Mammary epithelial cell (primary cell): ENCODE results near the gene GTF2H1.

ENCODE experiments used
- EZH2 ChIP-seq: IDR thresholded peaks from 2 replicates; pipeline ENCODE4 v1.6.1; 2012; ENCODE audit warnings: low read length, inconsistent platforms, borderline replicate concordance
- TF ChIP-seq, protein P1 (sequence below), 2 donors: IDR thresholded peaks in 1 of 2; conservative IDR thresholded peaks in 1 of 2; 2 replicates each; pipeline ENCODE4 v1.5.1; 2011 to 2012; ENCODE audit warnings: inconsistent platforms in 2 of 2, low read length in 2 of 2, mild to moderate bottlenecking in 2 of 2, control low read depth in 1 of 2, low read depth in 1 of 2; ENCODE audit not compliant: insufficient read depth in 1 of 2; ENCODE audit errors: extremely low read depth in 1 of 2

GRCh38 chr11:18288911-18289310, 33.5 kb upstream of the GTF2H1 start:
- TF ChIP-seq, protein P1, sequence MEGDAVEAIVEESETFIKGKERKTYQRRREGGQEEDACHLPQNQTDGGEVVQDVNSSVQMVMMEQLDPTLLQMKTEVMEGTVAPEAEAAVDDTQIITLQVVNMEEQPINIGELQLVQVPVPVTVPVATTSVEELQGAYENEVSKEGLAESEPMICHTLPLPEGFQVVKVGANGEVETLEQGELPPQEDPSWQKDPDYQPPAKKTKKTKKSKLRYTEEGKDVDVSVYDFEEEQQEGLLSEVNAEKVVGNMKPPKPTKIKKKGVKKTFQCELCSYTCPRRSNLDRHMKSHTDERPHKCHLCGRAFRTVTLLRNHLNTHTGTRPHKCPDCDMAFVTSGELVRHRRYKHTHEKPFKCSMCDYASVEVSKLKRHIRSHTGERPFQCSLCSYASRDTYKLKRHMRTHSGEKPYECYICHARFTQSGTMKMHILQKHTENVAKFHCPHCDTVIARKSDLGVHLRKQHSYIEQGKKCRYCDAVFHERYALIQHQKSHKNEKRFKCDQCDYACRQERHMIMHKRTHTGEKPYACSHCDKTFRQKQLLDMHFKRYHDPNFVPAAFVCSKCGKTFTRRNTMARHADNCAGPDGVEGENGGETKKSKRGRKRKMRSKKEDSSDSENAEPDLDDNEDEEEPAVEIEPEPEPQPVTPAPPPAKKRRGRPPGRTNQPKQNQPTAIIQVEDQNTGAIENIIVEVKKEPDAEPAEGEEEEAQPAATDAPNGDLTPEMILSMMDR (conservative IDR thresholded peaks at IDR 0.05 in 1 of 2, IDR thresholded peaks at IDR 0.05 in 1 of 2; ENCODE audit: extremely low read depth in 1 of 2, insufficient read depth in 1 of 2, low read depth in 1 of 2, low read length in 2 of 2): no peak
- no peak for TF ChIP-seq EZH2
